ENCODE results near the gene CYP19A1. TPM values are rescaled to one million over a fixed set of nuclear protein-coding genes. Genes with fewer than 3 reads are reported as not detected.

CYP19A1 gene
- total and polyA plus RNA-seq, 2 of the 8 experiments (the other 6 are each of a cell fraction or from before 2014, with no cell fraction given) = not detected

GRCh38 chr15:51203797-51204196 is 134.6 kb downstream of the CYP19A1 start:
- Histone ChIP-seq H2BK20ac (ENCODE audit: low read length) (no peak overlapping the region), H3K4me3 (ENCODE audit: extremely low read depth in 1 of 4, insufficient read depth in 2 of 4, low read depth in 3 of 4, low read length in 4 of 4) (no peak overlapping the region), H4K91ac (replicated peaks; ENCODE audit: insufficient read length, low read length) (no peak overlapping the region), H3K4ac (replicated peaks; ENCODE audit: insufficient read length, low read depth, low read length) (no peak overlapping the region), H2AK5ac (ENCODE audit: low read depth, low read length) (no peak overlapping the region), H3K23me2 (ENCODE audit: low read depth, low read length) (no peaks in the 10 kb centered on the region), H2BK120ac (replicated peaks; ENCODE audit: low read depth, low read length) (no peak overlapping the region), H2BK15ac (ENCODE audit: low read length) (no peak overlapping the region), H3K14ac (ENCODE audit: insufficient read length) (no peak overlapping the region), H4K5ac (ENCODE audit: insufficient read length, low read depth, low read length) (no peak overlapping the region), H3K4me2 (ENCODE audit: insufficient read depth in 1 of 2, low read depth in 2 of 2, low read length in 2 of 2) (no peak overlapping the region), H2BK5ac (ENCODE audit: low read depth, low read length) (no peak overlapping the region), H3K36me3 (ENCODE audit: control insufficient read depth in 2 of 4, insufficient read depth in 4 of 4, low read length in 3 of 4) (no peaks in the 10 kb centered on the region), H2BK12ac (ENCODE audit: low read depth, low read length) (no peak overlapping the region), H3K79me2 (ENCODE audit: control insufficient read depth in 1 of 2, insufficient read depth in 2 of 2, low read length in 2 of 2) (no peaks in the 10 kb centered on the region), H3K27ac (ENCODE audit: low read depth, low read length) (no peak overlapping the region), H3K23ac (ENCODE audit: insufficient read length) (no peak overlapping the region), H2AFZ (ENCODE audit: low read length) (no peak overlapping the region), H3K4me1 (replicated peaks in 1 of 4; ENCODE audit: control insufficient read depth in 3 of 4, insufficient read depth in 4 of 4, low read length in 3 of 4) (no peaks in the 10 kb centered on the region), H3K79me1 (ENCODE audit: low read depth, low read length) (no peaks in the 10 kb centered on the region; the same call in 1 of the 2 replicates), H4K20me1 (replicated peaks in 1 of 2; ENCODE audit: control insufficient read depth in 1 of 2, insufficient read depth in 2 of 2, low read length in 2 of 2) (no peaks in the 10 kb centered on the region), H3K27me3 (replicated peaks in 1 of 4; ENCODE audit: control insufficient read depth in 3 of 4, extremely low read depth in 1 of 4, insufficient read depth in 3 of 4, low read length in 3 of 4) (no peaks in the 10 kb centered on the region), H3K9me3 (ENCODE audit: insufficient read depth in 2 of 2, low read depth in 1 of 2, low read length in 1 of 2) (no peaks in the 10 kb centered on the region), H3K9ac (replicated peaks in 1 of 4; ENCODE audit: extremely low read depth in 1 of 4, low read depth in 3 of 4, low read length in 3 of 4) (no peak overlapping the region), H3K18ac (ENCODE audit: extremely low read depth, low read length) (no peak overlapping the region), H3K56ac (replicated peaks; ENCODE audit: insufficient read length, low read depth, low read length) (no peak overlapping the region), H4K8ac (ENCODE audit: extremely low read depth, insufficient read depth, low read length) (no peak overlapping the region)
- ChIA-PET POLR2A (ENCODE audit: partially characterized antibody) (no interaction called here), CTCF (ENCODE audit: partially characterized antibody) (interaction anchor here (0.6 to 3.9 kb wide), 6 partner anchors 11 to 178 kb away, joined by 3 to 22 read pairs (median 10); no protein-coding TSS in a partner anchor)
- no peak for TF ChIP-seq CTCF (IDR thresholded peaks at IDR 0.05; ENCODE audit: control extremely low read depth in 1 of 3, insufficient read depth in 1 of 3, low read depth in 1 of 3, low read length in 3 of 3)
- no peak for DNase-seq (ENCODE audit: low read depth in 1 of 2, low spot score in 2 of 2)
- no peak for FAIRE-seq
- WGBS, 2 experiments (ENCODE audit: extremely low coverage in 1 of 2, insufficient coverage in 1 of 2, insufficient read length in 1 of 2, insufficient replicate concordance in 2 of 2, low coverage in 1 of 2, low lambda C conversion rate in 2 of 2, missing lambda C conversion rate in 1 of 2) = 71% methylated on average over 2 of the region's 2 CpGs; no CpG with 5 or more reads in 1 of the 2 experiments
